Vagina (tissue), 2 donors: ENCODE results near the gene CCDC190.

Experiments used
- POLR2A ChIP-seq, 2 donors: fragments of 450-650 bp; IDR thresholded peaks; one replicate each; pipeline ENCODE4 v1.6.1; 2017; ENCODE audit warnings: antibody characterized with exemption in 2 of 2, mild to moderate bottlenecking in 2 of 2, moderate library complexity in 2 of 2
- POLR2AphosphoS5 ChIP-seq, 2 donors: sonication (generic); formaldehyde crosslinking; IDR thresholded peaks; one replicate each; pipeline ENCODE4 v1.9.0; 2017; ENCODE audit warnings: antibody characterized with exemption in 2 of 2, mild to moderate bottlenecking in 2 of 2, low read depth in 1 of 2; ENCODE audit not compliant: insufficient read depth in 1 of 2
- TF ChIP-seq, protein P1 (sequence below), 3 experiments: fragments of 450-650 bp in 2 of 3; fragments of 200-600 bp in 1 of 3; sonication (generic) in 1 of 3; IDR thresholded peaks; one replicate each; pipeline ENCODE4 v1.5.1; 2017 to 2019; ENCODE audit warnings: antibody characterized with exemption in 3 of 3, mild to moderate bottlenecking in 2 of 3, moderate library complexity in 2 of 3

- TF ChIP-seq, protein P1, sequence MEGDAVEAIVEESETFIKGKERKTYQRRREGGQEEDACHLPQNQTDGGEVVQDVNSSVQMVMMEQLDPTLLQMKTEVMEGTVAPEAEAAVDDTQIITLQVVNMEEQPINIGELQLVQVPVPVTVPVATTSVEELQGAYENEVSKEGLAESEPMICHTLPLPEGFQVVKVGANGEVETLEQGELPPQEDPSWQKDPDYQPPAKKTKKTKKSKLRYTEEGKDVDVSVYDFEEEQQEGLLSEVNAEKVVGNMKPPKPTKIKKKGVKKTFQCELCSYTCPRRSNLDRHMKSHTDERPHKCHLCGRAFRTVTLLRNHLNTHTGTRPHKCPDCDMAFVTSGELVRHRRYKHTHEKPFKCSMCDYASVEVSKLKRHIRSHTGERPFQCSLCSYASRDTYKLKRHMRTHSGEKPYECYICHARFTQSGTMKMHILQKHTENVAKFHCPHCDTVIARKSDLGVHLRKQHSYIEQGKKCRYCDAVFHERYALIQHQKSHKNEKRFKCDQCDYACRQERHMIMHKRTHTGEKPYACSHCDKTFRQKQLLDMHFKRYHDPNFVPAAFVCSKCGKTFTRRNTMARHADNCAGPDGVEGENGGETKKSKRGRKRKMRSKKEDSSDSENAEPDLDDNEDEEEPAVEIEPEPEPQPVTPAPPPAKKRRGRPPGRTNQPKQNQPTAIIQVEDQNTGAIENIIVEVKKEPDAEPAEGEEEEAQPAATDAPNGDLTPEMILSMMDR (IDR thresholded peaks at IDR 0.05), result no peak
- TF ChIP-seq POLR2A (IDR thresholded peaks at IDR 0.05) (no peak), POLR2AphosphoS5 (IDR thresholded peaks at IDR 0.05; ENCODE audit: insufficient read depth in 1 of 2, low read depth in 1 of 2) (no peak)
These were observed 43.0 kb upstream of the CCDC190 start for GRCh38 chr1:162904023-162904422.
